ENCODE measurements around the gene LARP4B.

DNA sequence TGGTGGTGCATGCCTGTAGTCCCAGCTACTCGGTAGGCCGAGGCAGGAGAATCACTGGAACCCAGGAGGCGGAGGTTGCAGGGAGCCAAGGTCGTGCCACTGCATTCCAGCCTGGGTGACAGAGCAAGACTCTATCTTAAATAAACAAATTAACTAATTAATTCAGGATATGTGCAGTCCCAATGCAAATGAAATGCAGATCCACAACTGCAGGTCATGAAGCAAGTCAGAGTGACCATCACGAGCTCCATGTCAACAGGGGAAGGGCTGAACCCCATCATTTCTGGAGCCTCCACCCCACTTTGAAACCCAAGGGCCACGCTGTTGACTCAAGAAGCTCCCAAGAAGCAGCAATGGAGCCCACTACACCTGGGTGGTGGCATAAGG lies 115.4 kb downstream of the LARP4B start:
- TF ChIP-seq, protein P1, sequence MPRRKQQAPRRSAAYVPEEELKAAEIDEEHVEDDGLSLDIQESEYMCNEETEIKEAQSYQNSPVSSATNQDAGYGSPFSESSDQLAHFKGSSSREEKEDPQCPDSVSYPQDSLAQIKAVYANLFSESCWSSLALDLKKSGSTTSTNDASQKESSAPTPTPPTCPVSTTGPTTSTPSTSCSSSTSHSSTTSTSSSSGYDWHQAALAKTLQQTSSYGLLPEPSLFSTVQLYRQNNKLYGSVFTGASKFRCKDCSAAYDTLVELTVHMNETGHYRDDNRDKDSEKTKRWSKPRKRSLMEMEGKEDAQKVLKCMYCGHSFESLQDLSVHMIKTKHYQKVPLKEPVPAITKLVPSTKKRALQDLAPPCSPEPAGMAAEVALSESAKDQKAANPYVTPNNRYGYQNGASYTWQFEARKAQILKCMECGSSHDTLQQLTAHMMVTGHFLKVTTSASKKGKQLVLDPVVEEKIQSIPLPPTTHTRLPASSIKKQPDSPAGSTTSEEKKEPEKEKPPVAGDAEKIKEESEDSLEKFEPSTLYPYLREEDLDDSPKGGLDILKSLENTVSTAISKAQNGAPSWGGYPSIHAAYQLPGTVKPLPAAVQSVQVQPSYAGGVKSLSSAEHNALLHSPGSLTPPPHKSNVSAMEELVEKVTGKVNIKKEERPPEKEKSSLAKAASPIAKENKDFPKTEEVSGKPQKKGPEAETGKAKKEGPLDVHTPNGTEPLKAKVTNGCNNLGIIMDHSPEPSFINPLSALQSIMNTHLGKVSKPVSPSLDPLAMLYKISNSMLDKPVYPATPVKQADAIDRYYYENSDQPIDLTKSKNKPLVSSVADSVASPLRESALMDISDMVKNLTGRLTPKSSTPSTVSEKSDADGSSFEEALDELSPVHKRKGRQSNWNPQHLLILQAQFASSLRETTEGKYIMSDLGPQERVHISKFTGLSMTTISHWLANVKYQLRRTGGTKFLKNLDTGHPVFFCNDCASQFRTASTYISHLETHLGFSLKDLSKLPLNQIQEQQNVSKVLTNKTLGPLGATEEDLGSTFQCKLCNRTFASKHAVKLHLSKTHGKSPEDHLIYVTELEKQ (tag by site-specific recombination; IDR thresholded peaks at IDR 0.05; ENCODE audit: borderline replicate concordance): no peak
- TF ChIP-seq, protein P2, sequence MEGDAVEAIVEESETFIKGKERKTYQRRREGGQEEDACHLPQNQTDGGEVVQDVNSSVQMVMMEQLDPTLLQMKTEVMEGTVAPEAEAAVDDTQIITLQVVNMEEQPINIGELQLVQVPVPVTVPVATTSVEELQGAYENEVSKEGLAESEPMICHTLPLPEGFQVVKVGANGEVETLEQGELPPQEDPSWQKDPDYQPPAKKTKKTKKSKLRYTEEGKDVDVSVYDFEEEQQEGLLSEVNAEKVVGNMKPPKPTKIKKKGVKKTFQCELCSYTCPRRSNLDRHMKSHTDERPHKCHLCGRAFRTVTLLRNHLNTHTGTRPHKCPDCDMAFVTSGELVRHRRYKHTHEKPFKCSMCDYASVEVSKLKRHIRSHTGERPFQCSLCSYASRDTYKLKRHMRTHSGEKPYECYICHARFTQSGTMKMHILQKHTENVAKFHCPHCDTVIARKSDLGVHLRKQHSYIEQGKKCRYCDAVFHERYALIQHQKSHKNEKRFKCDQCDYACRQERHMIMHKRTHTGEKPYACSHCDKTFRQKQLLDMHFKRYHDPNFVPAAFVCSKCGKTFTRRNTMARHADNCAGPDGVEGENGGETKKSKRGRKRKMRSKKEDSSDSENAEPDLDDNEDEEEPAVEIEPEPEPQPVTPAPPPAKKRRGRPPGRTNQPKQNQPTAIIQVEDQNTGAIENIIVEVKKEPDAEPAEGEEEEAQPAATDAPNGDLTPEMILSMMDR (tag by site-specific recombination; IDR thresholded peaks at IDR 0.05): no peak
- TF ChIP-seq RBAK (tag by site-specific recombination; IDR thresholded peaks at IDR 0.05): no peak
- TF ChIP-seq SP7 (tag by site-specific recombination; IDR thresholded peaks at IDR 0.05): no peak
